ENCODE data around the gene CD37. TPM values are rescaled to one million over a fixed set of nuclear protein-coding genes. Genes with fewer than 3 reads are reported as not detected.
"Not testable (repeated sequence)": the region's sequence is repeated elsewhere in the genome, so short reads cannot be mapped to it uniquely, and the experiment has no call there.

Gene CD37
- total RNA-seq, result 100 to 1,000 TPM; 125 to 168 TPM

GRCh38 chr19:49335071-49335783, at the start of gene CD37:
TSS of gene CD37 (plus strand) at chr19:49335406. CDS start at chr19:49335541, 135 bp downstream.
- peak within 1 kb of the TSS; percentile 95 for H3K27ac Mint-ChIP-seq
- H3K4me1 Mint-ChIP-seq, result peaks cover 51% of the 10 kb centered on the region

GRCh38 chr19:49287141-49287770, 48.0 kb upstream of the CD37 start:
- no peaks in the 10 kb centered on the region for H3K27me3 Mint-ChIP-seq
- no peak for ATAC-seq (replicated peaks)
- H3K27ac Mint-ChIP-seq, result no peak overlapping the region
- H3K9me3 Mint-ChIP-seq, result no peaks in the 10 kb centered on the region
- H3K4me1 Mint-ChIP-seq, result no peaks in the 10 kb centered on the region
- H3K4me3 Mint-ChIP-seq, result no peak overlapping the region
- no peaks in the 10 kb centered on the region for H3K36me3 Mint-ChIP-seq (ENCODE audit: low read depth)

More at GRCh38 chr19:49335071-49335783, at the start of gene CD37:
- peak; percentile 65 for ATAC-seq (replicated peaks)
- peaks cover 1% of the 10 kb centered on the region for H3K9me3 Mint-ChIP-seq
- no peaks in the 10 kb centered on the region for H3K27me3 Mint-ChIP-seq
- peak within 1 kb of the TSS; percentile 97 for H3K4me3 Mint-ChIP-seq
- H3K36me3 Mint-ChIP-seq (ENCODE audit: low read depth), result peaks cover 51% of the 10 kb centered on the region

- not testable (repeated sequence) for H3K4me3 Mint-ChIP-seq, H3K27ac Mint-ChIP-seq
Observed at GRCh38 chr19:49288205-49288604, 47.0 kb upstream of the CD37 start.

GRCh38 chr19:49289286-49289685, 45.9 kb upstream of the CD37 start:
- not testable (repeated sequence) for H3K27me3 Mint-ChIP-seq; H3K4me1 Mint-ChIP-seq; H3K27ac Mint-ChIP-seq; ATAC-seq (replicated peaks); H3K9me3 Mint-ChIP-seq; H3K36me3 Mint-ChIP-seq (ENCODE audit: low read depth); H3K4me3 Mint-ChIP-seq

More at GRCh38 chr19:49288205-49288604, 47.0 kb upstream of the CD37 start:
- H3K36me3 Mint-ChIP-seq (ENCODE audit: low read depth); H3K27me3 Mint-ChIP-seq; H3K9me3 Mint-ChIP-seq; H3K4me1 Mint-ChIP-seq; ATAC-seq (replicated peaks): not testable (repeated sequence)

- no peaks in the 10 kb centered on the region for H3K4me1 Mint-ChIP-seq
- no peak overlapping the region for H3K27ac Mint-ChIP-seq
- H3K36me3 Mint-ChIP-seq (ENCODE audit: low read depth), result no peaks in the 10 kb centered on the region
- H3K9me3 Mint-ChIP-seq, result no peaks in the 10 kb centered on the region
- H3K4me3 Mint-ChIP-seq, result no peak overlapping the region
- no peaks in the 10 kb centered on the region for H3K27me3 Mint-ChIP-seq
- no peak for ATAC-seq (replicated peaks)
Observed at GRCh38 chr19:49290517-49290916, 44.7 kb upstream of the CD37 start.

- H3K27me3 Mint-ChIP-seq, result no peaks in the 10 kb centered on the region
- H3K4me1 Mint-ChIP-seq, result no peaks in the 10 kb centered on the region
Observed at GRCh38 chr19:49294401-49294800, 40.8 kb upstream of the CD37 start.

GRCh38 chr19:49295208-49295880, 39.9 kb upstream of the CD37 start:
- Mint-ChIP-seq H3K4me3 (no peak overlapping the region), H3K27ac (no peak overlapping the region), H3K36me3 (ENCODE audit: low read depth) (no peaks in the 10 kb centered on the region), H3K4me1 (no peaks in the 10 kb centered on the region), H3K9me3 (no peaks in the 10 kb centered on the region), H3K27me3 (no peaks in the 10 kb centered on the region)
- ATAC-seq (replicated peaks), result no peak

More at GRCh38 chr19:49294401-49294800, 40.8 kb upstream of the CD37 start:
- no peak for ATAC-seq (replicated peaks)
- no peaks in the 10 kb centered on the region for H3K36me3 Mint-ChIP-seq (ENCODE audit: low read depth)
- H3K4me3 Mint-ChIP-seq, result no peak overlapping the region
- H3K9me3 Mint-ChIP-seq, result no peaks in the 10 kb centered on the region
- H3K27ac Mint-ChIP-seq, result no peak overlapping the region

- Mint-ChIP-seq H3K27me3 (no peaks in the 10 kb centered on the region), H3K9me3 (no peaks in the 10 kb centered on the region), H3K36me3 (ENCODE audit: low read depth) (no peaks in the 10 kb centered on the region), H3K27ac (no peak overlapping the region), H3K4me3 (no peak overlapping the region), H3K4me1 (peaks cover 5% of the 10 kb centered on the region)
- ATAC-seq (replicated peaks), result no peak
Observed at GRCh38 chr19:49297403-49297802, 37.8 kb upstream of the CD37 start.

GRCh38 chr19:49298653-49299052, 36.6 kb upstream of the CD37 start:
- H3K4me3 Mint-ChIP-seq; H3K4me1 Mint-ChIP-seq; ATAC-seq (replicated peaks); H3K9me3 Mint-ChIP-seq; H3K36me3 Mint-ChIP-seq (ENCODE audit: low read depth); H3K27ac Mint-ChIP-seq; H3K27me3 Mint-ChIP-seq: not testable (repeated sequence)

GRCh38 chr19:49301165-49301865, 33.9 kb upstream of the CD37 start:
- no peak overlapping the region for H3K27ac Mint-ChIP-seq
- no peaks in the 10 kb centered on the region for H3K27me3 Mint-ChIP-seq
- no peaks in the 10 kb centered on the region for H3K36me3 Mint-ChIP-seq (ENCODE audit: low read depth)
- peak overlapping the region; percentile 26 for H3K4me3 Mint-ChIP-seq
- ATAC-seq (replicated peaks), result peak; percentile 100
- peaks cover 5% of the 10 kb centered on the region for H3K4me1 Mint-ChIP-seq
- no peaks in the 10 kb centered on the region for H3K9me3 Mint-ChIP-seq

- ATAC-seq (replicated peaks), result no peak
- Mint-ChIP-seq H3K27ac (no peak overlapping the region), H3K9me3 (no peaks in the 10 kb centered on the region)
Observed at GRCh38 chr19:49301866-49302252, 33.3 kb upstream of the CD37 start.

GRCh38 chr19:49306734-49307133, 28.5 kb upstream of the CD37 start:
- not testable (repeated sequence) for H3K27me3 Mint-ChIP-seq; H3K4me3 Mint-ChIP-seq; ATAC-seq (replicated peaks); H3K4me1 Mint-ChIP-seq; H3K36me3 Mint-ChIP-seq (ENCODE audit: low read depth); H3K9me3 Mint-ChIP-seq; H3K27ac Mint-ChIP-seq

More at GRCh38 chr19:49301866-49302252, 33.3 kb upstream of the CD37 start:
- H3K4me3 Mint-ChIP-seq, result no peak overlapping the region
- H3K4me1 Mint-ChIP-seq, result peaks cover 5% of the 10 kb centered on the region
- H3K36me3 Mint-ChIP-seq (ENCODE audit: low read depth), result no peaks in the 10 kb centered on the region
- no peaks in the 10 kb centered on the region for H3K27me3 Mint-ChIP-seq

GRCh38 chr19:49309087-49309486, 26.1 kb upstream of the CD37 start:
- ATAC-seq (replicated peaks), result no peak
- H3K4me3 Mint-ChIP-seq, result no peak overlapping the region
- H3K9me3 Mint-ChIP-seq, result no peaks in the 10 kb centered on the region
- H3K36me3 Mint-ChIP-seq (ENCODE audit: low read depth), result no peaks in the 10 kb centered on the region
- no peaks in the 10 kb centered on the region for H3K27me3 Mint-ChIP-seq
- no peaks in the 10 kb centered on the region for H3K4me1 Mint-ChIP-seq
- no peak overlapping the region for H3K27ac Mint-ChIP-seq

- H3K27ac Mint-ChIP-seq, result no peak overlapping the region
- H3K36me3 Mint-ChIP-seq (ENCODE audit: low read depth), result peaks cover 4% of the 10 kb centered on the region
- no peak for ATAC-seq (replicated peaks)
- H3K27me3 Mint-ChIP-seq, result no peaks in the 10 kb centered on the region
- H3K9me3 Mint-ChIP-seq, result no peaks in the 10 kb centered on the region
- peaks cover 5% of the 10 kb centered on the region for H3K4me1 Mint-ChIP-seq
- H3K4me3 Mint-ChIP-seq, result no peak overlapping the region
Observed at GRCh38 chr19:49315111-49315510, 20.1 kb upstream of the CD37 start.
